ENCODE results near the gene CCNK.

Gene CCNK

GRCh38 chr14:99556134-99556791 is 75.1 kb downstream of the CCNK start:
- no peak for DNase-seq

DNA sequence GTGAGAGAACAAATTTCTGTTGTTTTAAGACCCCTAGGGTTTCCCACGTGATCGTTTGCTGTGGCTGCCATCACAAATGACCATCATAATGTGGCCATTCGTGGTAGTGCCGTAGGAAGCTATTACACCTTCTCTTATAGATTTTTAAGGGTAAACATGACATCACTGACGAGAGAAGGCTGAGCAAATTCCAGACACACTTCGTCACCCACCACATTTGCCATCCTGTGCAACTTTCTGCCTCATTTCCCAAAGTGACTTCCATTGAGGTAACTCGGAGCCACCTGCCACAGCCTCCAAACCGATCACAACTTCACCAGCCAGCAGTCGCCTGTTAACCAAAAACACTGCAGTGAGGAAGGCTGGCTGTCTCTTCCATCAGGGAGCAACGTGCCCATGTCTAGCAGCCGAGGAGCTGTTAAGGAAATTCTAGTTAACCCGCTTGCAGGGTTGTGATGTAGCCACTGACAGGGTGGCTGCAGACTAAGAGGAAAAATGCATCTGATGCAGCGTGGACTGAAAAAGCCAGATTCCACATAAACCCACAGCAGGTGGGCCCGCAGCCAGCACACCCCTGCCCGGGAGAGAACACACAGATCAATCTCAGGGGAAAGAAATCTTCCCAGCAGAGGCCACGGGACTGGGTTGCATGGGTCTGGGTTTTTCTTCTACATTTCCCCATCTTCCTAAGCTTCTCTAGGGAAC is 78.2 kb downstream of the CCNK start:
- DNase-seq: no peak

GRCh38 chr14:99560403-99560802 is 79.2 kb downstream of the CCNK start:
- no peak for DNase-seq

DNA sequence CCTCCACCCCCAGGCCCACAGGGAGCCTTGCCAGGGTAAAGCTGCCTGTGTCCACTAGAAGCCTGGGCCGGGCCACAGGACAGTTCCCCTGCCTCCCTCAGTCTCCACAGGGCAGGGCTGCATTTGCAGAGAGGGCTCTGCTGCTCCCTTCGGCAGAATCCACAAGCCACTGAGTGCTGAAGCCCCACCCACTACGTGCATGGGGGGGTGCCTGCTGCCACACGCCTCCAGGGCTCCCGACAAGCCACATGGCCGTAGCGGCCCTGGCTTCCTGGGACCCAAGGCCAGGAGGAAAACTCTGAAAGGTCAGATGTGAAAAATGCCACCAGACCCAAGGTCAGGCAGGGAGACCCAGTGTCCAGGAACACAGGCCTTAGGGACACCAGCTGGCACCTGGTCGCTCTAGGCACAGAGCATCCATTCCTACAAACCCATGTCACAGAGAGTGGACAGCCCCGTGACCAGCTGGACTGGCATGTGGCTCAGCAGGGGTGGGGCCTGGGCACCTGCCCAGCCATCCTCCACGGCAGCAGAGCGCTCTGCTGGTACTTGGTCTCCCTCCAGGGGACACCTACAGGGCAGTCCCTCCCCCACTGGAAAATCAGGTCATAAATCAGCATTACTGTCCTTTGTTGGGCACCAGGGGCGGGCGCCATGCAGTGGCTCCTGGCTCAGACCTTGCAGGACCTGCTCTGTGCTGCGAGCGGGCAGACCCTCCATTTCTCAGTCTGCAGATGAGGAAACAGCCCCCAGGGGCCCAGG is 79.9 kb downstream of the CCNK start:
- no peak for DNase-seq

DNA sequence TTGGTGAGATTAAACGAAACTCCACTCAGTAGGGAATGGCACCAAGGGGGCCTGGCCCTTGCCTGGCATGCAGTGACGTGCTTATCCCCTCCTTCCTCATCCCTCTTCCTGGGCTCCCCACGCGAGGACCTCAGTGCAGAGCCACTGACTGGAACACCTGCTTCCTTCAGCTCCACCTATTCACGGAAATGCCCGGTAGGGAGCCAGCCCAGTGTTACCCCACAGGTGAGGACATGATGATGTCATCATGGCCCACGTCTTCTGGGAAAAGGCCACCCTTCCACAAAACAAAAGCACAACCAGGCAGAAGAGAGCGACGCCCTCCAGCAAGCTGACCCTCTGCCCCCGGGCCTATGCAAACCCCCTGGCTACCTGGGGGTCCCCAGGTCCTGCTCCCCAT is 80.7 kb downstream of the CCNK start:
- DNase-seq: no peak

Measured in CD4-positive, alpha-beta T cell treated with Interleukin-10 for 1 hour (primary cell).